MM.1S (cell line): ENCODE results near the gene LAYN.

Source experiments
- CTCF ChIP-seq: fragments of 300-600 bp; sonication (generic); IDR thresholded peaks from 2 replicates; pipeline ENCODE4 v1.5.1; 2016; ENCODE audit warnings: antibody characterized with exemption, low read length, mixed read lengths
- EZH2 ChIP-seq: fragments of 300-600 bp; sonication (generic); optimal IDR thresholded peaks from 2 replicates; pipeline ENCODE3; 2017; ENCODE audit warnings: low read depth, mild to moderate bottlenecking, antibody characterized with exemption, low read length, mixed read lengths
- EZH2phosphoT487 ChIP-seq: fragments of 300-600 bp; sonication (generic); IDR thresholded peaks from 2 replicates; pipeline ENCODE4 v1.6.1; 2018; ENCODE audit warnings: antibody characterized with exemption, low read length

GRCh38 chr11:111574373-111575225 is 34.1 kb downstream of the LAYN start:
- TF ChIP-seq EZH2phosphoT487 (no peak), CTCF (no peak), EZH2 (no peak)
